ENCODE measurements around the gene STRN4. TPM values are rescaled to one million over a fixed set of nuclear protein-coding genes. Genes with fewer than 3 reads are reported as not detected.

The STRN4 gene
- total RNA-seq, 6 donors from 2014 or later = 59.8 to 168 (median 83.7) TPM

- peak overlapping the region in 3 of 4 donors; percentile 9 to 21 (median 18) for H3K4me3 ChIP-seq
- peaks cover 48 to 91% (median 84%) of the 10 kb centered on the region in 4 donors for H3K36me3 ChIP-seq
- peak overlapping the region in 2 of 4 donors; percentile 16 to 28 for H3K27ac ChIP-seq
- no peaks in the 10 kb centered on the region for H3K9me3 ChIP-seq
- peak; percentile 94 to 96 for DNase-seq
- peak in 1 of 2 donors; percentile 20 for TF ChIP-seq POLR2AphosphoS5 (IDR thresholded peaks at IDR 0.05)
- TF ChIP-seq EP300 (IDR thresholded peaks at IDR 0.05) = no peak
- ATAC-seq (ENCODE audit: low FRiP score in 2 of 2) = peak; percentile 96 to 97
- WGBS, 2 donors = 35 to 40% methylated on average over 32 to 39 of the region's 39 CpGs
- H3K27me3 ChIP-seq = no peaks in the 10 kb centered on the region
- peaks cover 6 to 13% (median 8%) of the 10 kb centered on the region in 4 donors for H3K4me1 ChIP-seq
Observed at GRCh38 chr19:46697204-46697960, 48.9 kb downstream of the STRN4 start.

- Histone ChIP-seq H3K36me3 (peaks cover 50 to 91% (median 85%) of the 10 kb centered on the region in 4 donors), H3K27me3 (no peaks in the 10 kb centered on the region), H3K9me3 (no peaks in the 10 kb centered on the region), H3K27ac (no peak overlapping the region), H3K4me1 (peaks cover 6 to 13% (median 8%) of the 10 kb centered on the region in 4 donors), H3K4me3 (peak overlapping the region in 2 of 4 donors; percentile 9 to 21)
- 80 to 83% methylated on average over 9 of the region's 9 CpGs for WGBS, 2 donors
- TF ChIP-seq EP300 (IDR thresholded peaks at IDR 0.05) (no peak), POLR2A (IDR thresholded peaks at IDR 0.05) (no peak), CTCF (IDR thresholded peaks at IDR 0.05) (no peak), POLR2AphosphoS5 (IDR thresholded peaks at IDR 0.05) (no peak)
- ATAC-seq (ENCODE audit: low FRiP score in 2 of 2) = no peak
- no peak for DNase-seq
Observed at GRCh38 chr19:46696866-46697203, 49.4 kb downstream of the STRN4 start.

- 96 to 98% methylated on average over 10 of the region's 10 CpGs for WGBS, 2 donors
- Histone ChIP-seq H3K27ac (no peak overlapping the region), H3K9me3 (no peaks in the 10 kb centered on the region), H3K36me3 (peaks cover 52 to 91% (median 85%) of the 10 kb centered on the region in 4 donors), H3K27me3 (no peaks in the 10 kb centered on the region), H3K4me3 (no peak overlapping the region), H3K4me1 (peaks cover 6 to 13% (median 8%) of the 10 kb centered on the region in 4 donors)
- no peak for ATAC-seq (ENCODE audit: low FRiP score in 2 of 2)
- no peak for DNase-seq
- no peak for TF ChIP-seq POLR2AphosphoS5 (IDR thresholded peaks at IDR 0.05)
- no peak for TF ChIP-seq POLR2A (IDR thresholded peaks at IDR 0.05)
- no peak for TF ChIP-seq EP300 (IDR thresholded peaks at IDR 0.05)
- no peak for TF ChIP-seq CTCF (IDR thresholded peaks at IDR 0.05)
Observed at GRCh38 chr19:46696052-46696451, 50.2 kb downstream of the STRN4 start.

- DNase-seq (peak in 1 of 2 donors; percentile 80), ATAC-seq (ENCODE audit: low FRiP score in 2 of 2) (no peak)
- H3K27ac ChIP-seq = no peak overlapping the region
- no peaks in the 10 kb centered on the region for H3K27me3 ChIP-seq
- 93 to 95% methylated on average over 22 of the region's 22 CpGs for WGBS, 2 donors
- H3K4me3 ChIP-seq = no peak overlapping the region
- peaks cover 51 to 92% (median 84%) of the 10 kb centered on the region in 4 donors for H3K36me3 ChIP-seq
- peaks cover 6 to 13% (median 8%) of the 10 kb centered on the region in 4 donors for H3K4me1 ChIP-seq
- H3K9me3 ChIP-seq = no peaks in the 10 kb centered on the region
- TF ChIP-seq POLR2A (IDR thresholded peaks at IDR 0.05) (no peak), EP300 (IDR thresholded peaks at IDR 0.05) (no peak), POLR2AphosphoS5 (IDR thresholded peaks at IDR 0.05) (no peak), CTCF (IDR thresholded peaks at IDR 0.05) (no peak)
Observed at GRCh38 chr19:46693760-46694159, 52.5 kb downstream of the STRN4 start.

GRCh38 chr19:46692918-46693722 lies 53.1 kb downstream of the STRN4 start:
- DNase-seq = no peak
- WGBS, 2 donors = 94 to 96% methylated on average over 4 of the region's 4 CpGs
- Histone ChIP-seq H3K36me3 (peaks cover 51 to 93% (median 87%) of the 10 kb centered on the region in 4 donors), H3K4me1 (peaks cover 5 to 13% (median 8%) of the 10 kb centered on the region in 4 donors), H3K9me3 (no peaks in the 10 kb centered on the region), H3K27me3 (no peaks in the 10 kb centered on the region), H3K4me3 (no peak overlapping the region), H3K27ac (no peak overlapping the region)
- ATAC-seq (ENCODE audit: low FRiP score in 2 of 2) = no peak
- TF ChIP-seq EP300 (IDR thresholded peaks at IDR 0.05) (no peak), POLR2AphosphoS5 (IDR thresholded peaks at IDR 0.05) (no peak), POLR2A (IDR thresholded peaks at IDR 0.05) (no peak), CTCF (IDR thresholded peaks at IDR 0.05) (no peak)
